ENCODE data around the gene CACNB4.
"Not testable (repeated sequence)": the region's sequence is repeated elsewhere in the genome, so short reads cannot be mapped to it uniquely, and the experiment has no call there.

DNA sequence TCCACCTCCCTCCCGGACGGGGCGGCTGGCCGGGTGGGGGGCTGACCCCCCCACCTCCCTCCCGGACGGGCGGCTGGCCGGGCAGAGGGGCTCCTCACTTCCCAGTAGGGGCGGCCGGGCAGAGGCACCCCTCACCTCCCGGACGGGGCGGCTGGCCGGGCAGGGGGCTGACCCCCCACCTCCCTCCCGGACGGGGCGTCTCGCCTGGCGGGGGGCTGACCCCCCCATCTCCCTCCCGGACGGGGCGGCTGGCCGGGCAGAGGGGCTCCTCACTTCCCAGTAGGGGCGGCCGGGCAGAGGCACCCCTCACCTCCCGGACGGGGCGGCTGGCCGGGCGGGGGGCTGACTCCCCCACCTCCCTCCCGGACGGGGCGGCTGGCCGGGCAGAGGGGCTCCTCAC is 223.2 kb downstream of the CACNB4 start:
- not testable (repeated sequence) for TF ChIP-seq POLR2A (IDR thresholded peaks at IDR 0.05; ENCODE audit: low read depth, low read length)
- TF ChIP-seq, protein P1, sequence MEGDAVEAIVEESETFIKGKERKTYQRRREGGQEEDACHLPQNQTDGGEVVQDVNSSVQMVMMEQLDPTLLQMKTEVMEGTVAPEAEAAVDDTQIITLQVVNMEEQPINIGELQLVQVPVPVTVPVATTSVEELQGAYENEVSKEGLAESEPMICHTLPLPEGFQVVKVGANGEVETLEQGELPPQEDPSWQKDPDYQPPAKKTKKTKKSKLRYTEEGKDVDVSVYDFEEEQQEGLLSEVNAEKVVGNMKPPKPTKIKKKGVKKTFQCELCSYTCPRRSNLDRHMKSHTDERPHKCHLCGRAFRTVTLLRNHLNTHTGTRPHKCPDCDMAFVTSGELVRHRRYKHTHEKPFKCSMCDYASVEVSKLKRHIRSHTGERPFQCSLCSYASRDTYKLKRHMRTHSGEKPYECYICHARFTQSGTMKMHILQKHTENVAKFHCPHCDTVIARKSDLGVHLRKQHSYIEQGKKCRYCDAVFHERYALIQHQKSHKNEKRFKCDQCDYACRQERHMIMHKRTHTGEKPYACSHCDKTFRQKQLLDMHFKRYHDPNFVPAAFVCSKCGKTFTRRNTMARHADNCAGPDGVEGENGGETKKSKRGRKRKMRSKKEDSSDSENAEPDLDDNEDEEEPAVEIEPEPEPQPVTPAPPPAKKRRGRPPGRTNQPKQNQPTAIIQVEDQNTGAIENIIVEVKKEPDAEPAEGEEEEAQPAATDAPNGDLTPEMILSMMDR (IDR thresholded peaks at IDR 0.05 in 2 of 3, conservative IDR thresholded peaks at IDR 0.05 in 1 of 3; ENCODE audit: control insufficient read depth in 2 of 3, extremely low read depth in 1 of 3, insufficient read depth in 1 of 3, low read depth in 3 of 3, low read length in 3 of 3) = not testable (repeated sequence)
